ENCODE measurements around the gene MAP2.

The MAP2 gene

DNA sequence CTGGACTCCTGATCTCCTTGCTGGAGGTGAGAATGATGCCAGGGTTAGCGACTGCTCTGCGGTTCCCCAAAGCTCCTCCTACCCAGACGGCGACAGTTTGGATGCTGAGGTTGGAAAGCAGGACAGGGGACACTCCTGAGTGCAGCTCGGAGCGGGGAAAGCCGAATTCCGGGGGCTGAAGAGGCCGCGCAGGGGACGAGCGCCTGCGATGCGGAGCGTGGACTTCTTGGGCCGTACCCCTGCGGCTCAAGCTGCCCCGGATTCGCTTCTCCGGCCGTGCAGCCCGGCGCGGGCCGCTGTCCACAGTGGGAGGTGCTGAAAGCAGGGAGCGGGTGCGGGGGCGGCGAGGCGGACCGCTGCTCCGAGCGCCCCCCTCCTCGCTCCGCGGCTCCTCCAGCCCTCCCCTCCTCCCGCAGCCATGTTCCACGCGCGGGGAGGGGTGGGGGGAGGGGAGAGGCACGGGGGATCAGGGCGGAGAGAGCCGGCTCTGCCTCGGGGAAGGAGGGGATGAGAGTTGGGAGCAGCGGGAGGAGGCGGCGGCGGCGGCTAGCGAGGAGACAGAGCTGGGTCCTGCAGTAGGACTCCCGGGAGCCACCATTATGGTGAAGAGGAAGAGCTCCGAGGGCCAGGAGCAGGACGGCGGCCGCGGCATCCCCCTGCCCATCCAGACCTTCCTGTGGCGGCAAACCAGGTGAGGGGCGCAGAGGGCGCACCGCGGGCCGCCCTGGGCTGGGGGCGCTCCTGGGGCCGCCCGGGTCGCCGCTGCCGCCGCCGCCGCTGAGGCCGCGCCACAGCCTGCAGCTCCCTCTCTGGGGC lies 347.8 kb downstream of the MAP2 start, which contains the start of gene UNC80:
TSS of gene UNC80 (plus strand) at position 359 of the 816 bp plus-strand sequence. CDS start at position 600, 241 bp downstream.
- H3K4me3 ChIP-seq (ENCODE audit: low read depth, low read length): peak within 1 kb of the TSS; percentile 59
- in situ Hi-C loops (cut with HindIII; ENCODE audit: low pct_ligation_motif_present, low sequenced_read_pairs): no loop called here
- no peak for TF ChIP-seq CTCF (IDR thresholded peaks at IDR 0.05; ENCODE audit: low read depth, low read length, missing control alignments)

GRCh38 chr2:209772290-209772685 lies 348.4 kb downstream of the MAP2 start:
- no peak overlapping the region for H3K27ac ChIP-seq
- in situ Hi-C loops (cut with HindIII; ENCODE audit: low pct_ligation_motif_present, low sequenced_read_pairs): no loop called here

More for the DNA sequence above, 347.8 kb downstream of the MAP2 start, which contains the start of gene UNC80:
- Histone ChIP-seq H3K27me3 (replicated peaks) (no peaks in the 10 kb centered on the region), H3K27ac (no peak within 1 kb of the TSS), H3K36me3 (replicated peaks) (no peaks in the 10 kb centered on the region)
- DNase-seq: peak; percentile 37

GRCh38 chr2:209773377-209773776 lies 349.5 kb downstream of the MAP2 start:
- in situ Hi-C loops (cut with HindIII; ENCODE audit: low pct_ligation_motif_present, low sequenced_read_pairs): no loop called here
- no peak overlapping the region for H3K27ac ChIP-seq
- no peak for TF ChIP-seq CTCF (IDR thresholded peaks at IDR 0.05; ENCODE audit: low read depth, low read length, missing control alignments)
- no peaks in the 10 kb centered on the region for H3K36me3 ChIP-seq (replicated peaks)
- H3K27me3 ChIP-seq (replicated peaks): no peaks in the 10 kb centered on the region
- no peak for DNase-seq
- H3K4me3 ChIP-seq (ENCODE audit: low read depth, low read length): no peak overlapping the region

More at GRCh38 chr2:209772290-209772685, 348.4 kb downstream of the MAP2 start:
- H3K27me3 ChIP-seq (replicated peaks): no peaks in the 10 kb centered on the region
- DNase-seq: no peak
- H3K4me3 ChIP-seq (ENCODE audit: low read depth, low read length): peak overlapping the region; percentile 59
- TF ChIP-seq CTCF (IDR thresholded peaks at IDR 0.05; ENCODE audit: low read depth, low read length, missing control alignments): no peak
- no peaks in the 10 kb centered on the region for H3K36me3 ChIP-seq (replicated peaks)
